PC-3 (cell line): ENCODE measurements around the gene HAGH.

Source experiments
- EZH2 ChIP-seq: fragments of 300-600 bp; sonication (generic); IDR thresholded peaks from one replicate; pipeline ENCODE4 v1.6.1; 2017; ENCODE audit warnings: antibody characterized with exemption, mild to moderate bottlenecking, low read length; ENCODE audit not compliant: unreplicated experiment
- TF ChIP-seq, protein P1 (sequence below): fragments of 300-600 bp; sonication (generic); conservative IDR thresholded peaks from 2 replicates; pipeline ENCODE4 v1.5.1; 2017; ENCODE audit warnings: antibody characterized with exemption, low read depth, mild to moderate bottlenecking, low read length

DNA sequence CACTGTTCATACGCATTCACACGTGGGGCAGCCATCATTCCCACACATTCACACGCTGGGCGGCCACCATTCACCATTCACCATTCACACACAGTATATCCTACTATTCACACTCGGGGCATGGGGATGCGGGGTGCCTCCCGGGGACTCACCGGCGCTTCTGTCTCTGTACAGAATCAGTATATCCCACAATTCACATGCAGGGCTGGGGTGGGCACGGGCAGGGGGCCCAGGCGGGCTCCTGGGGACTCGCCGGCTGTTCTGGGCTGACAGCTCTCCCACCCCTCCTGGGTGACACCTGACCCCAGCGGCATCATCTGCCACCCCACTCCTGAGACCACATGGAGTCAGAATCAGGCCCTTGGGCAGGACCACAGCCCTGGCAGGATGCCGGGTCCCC is 64.9 kb downstream of the HAGH start:
- TF ChIP-seq, protein P1, sequence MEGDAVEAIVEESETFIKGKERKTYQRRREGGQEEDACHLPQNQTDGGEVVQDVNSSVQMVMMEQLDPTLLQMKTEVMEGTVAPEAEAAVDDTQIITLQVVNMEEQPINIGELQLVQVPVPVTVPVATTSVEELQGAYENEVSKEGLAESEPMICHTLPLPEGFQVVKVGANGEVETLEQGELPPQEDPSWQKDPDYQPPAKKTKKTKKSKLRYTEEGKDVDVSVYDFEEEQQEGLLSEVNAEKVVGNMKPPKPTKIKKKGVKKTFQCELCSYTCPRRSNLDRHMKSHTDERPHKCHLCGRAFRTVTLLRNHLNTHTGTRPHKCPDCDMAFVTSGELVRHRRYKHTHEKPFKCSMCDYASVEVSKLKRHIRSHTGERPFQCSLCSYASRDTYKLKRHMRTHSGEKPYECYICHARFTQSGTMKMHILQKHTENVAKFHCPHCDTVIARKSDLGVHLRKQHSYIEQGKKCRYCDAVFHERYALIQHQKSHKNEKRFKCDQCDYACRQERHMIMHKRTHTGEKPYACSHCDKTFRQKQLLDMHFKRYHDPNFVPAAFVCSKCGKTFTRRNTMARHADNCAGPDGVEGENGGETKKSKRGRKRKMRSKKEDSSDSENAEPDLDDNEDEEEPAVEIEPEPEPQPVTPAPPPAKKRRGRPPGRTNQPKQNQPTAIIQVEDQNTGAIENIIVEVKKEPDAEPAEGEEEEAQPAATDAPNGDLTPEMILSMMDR: no peak
- TF ChIP-seq EZH2: no peak
